ENCODE results near the gene CREB5. TPM values are rescaled to one million over a fixed set of nuclear protein-coding genes. Genes with fewer than 3 reads are reported as not detected.

Gene CREB5
- total RNA-seq, 2 experiments from 2014 or later, result 1.2 to 1.5 TPM

DNA sequence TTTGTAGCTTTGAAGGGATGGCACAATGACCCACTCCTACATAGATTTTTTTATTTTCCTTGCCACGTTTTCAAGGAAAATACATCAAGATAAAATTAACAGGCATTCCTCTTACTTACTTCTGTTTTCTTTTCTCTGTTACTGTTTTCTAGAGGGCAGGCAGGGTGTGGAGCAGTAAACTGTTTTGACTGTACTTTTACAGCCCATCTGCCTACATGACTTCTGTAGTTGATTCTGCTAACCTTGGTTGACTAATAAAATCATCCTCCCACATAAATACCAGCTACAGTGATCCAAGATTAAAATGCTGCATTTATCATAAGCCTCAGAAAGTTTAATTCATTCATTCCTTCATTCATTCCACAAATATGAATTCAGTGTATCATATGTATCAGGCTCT, 387.3 kb downstream of the CREB5 start:
- no peaks in the 10 kb centered on the region for H3K4me1 Mint-ChIP-seq (ENCODE audit: low read depth)
- no peaks in the 10 kb centered on the region for H3K36me3 Mint-ChIP-seq (ENCODE audit: low read depth)
- no peak for DNase-seq
- CTCF ChIA-PET, result interaction anchor here (1.4 kb wide), 1 partner anchor 17 kb away, joined by 3 read pairs; no protein-coding TSS in a partner anchor
- POLR2A ChIA-PET, result no interaction called here
- intact Hi-C loops (cut with micrococcal nuclease), result no loop called here
- peaks cover 2% of the 10 kb centered on the region for H3K9me3 Mint-ChIP-seq
- no peak for TF ChIP-seq CTCF (IDR thresholded peaks at IDR 0.05)
- no peak for ATAC-seq
- H3K4me3 Mint-ChIP-seq, result no peak overlapping the region
- H3K27me3 Mint-ChIP-seq, result peaks cover 4% of the 10 kb centered on the region
- no peak overlapping the region for H3K27ac Mint-ChIP-seq

- no peak for ATAC-seq
- no peak for DNase-seq
These were observed 387.8 kb downstream of the CREB5 start for GRCh38 chr7:28800150-28800549.

DNA sequence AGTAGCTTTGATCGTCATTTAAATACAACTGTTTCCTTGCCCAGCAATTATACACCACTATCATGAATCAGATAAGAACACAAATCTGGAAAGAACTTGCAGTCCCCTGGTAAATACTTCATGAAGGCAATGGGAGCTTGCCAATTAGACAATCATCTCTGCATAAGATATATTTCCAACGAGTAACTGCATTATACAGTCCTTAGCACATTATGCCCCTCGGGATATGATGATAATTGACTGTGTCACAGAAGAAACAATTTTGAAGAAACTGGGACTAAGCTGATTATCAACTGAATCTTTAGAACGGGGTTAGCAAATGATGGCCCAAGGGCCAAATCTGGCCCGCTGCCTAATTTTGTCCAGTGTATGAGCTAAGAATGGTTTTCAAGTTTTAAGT, 390.1 kb downstream of the CREB5 start:
- H3K27ac Mint-ChIP-seq, result no peak overlapping the region
- DNase-seq (no peak), ATAC-seq (no peak)
- CTCF ChIA-PET, result no interaction called here
- H3K36me3 Mint-ChIP-seq (ENCODE audit: low read depth), result no peaks in the 10 kb centered on the region
- peaks cover 2% of the 10 kb centered on the region for H3K9me3 Mint-ChIP-seq
- H3K4me3 Mint-ChIP-seq, result no peak overlapping the region
- POLR2A ChIA-PET, result no interaction called here
- peaks cover 4% of the 10 kb centered on the region for H3K27me3 Mint-ChIP-seq
- intact Hi-C loops (cut with micrococcal nuclease), result no loop called here
- no peaks in the 10 kb centered on the region for H3K4me1 Mint-ChIP-seq (ENCODE audit: low read depth)
- TF ChIP-seq CTCF (IDR thresholded peaks at IDR 0.05), result no peak

More at GRCh38 chr7:28800150-28800549, 387.8 kb downstream of the CREB5 start:
- Mint-ChIP-seq H3K4me3 (no peak overlapping the region), H3K27me3 (peaks cover 4% of the 10 kb centered on the region), H3K9me3 (peaks cover 2% of the 10 kb centered on the region), H3K4me1 (ENCODE audit: low read depth) (no peaks in the 10 kb centered on the region), H3K27ac (no peak overlapping the region), H3K36me3 (ENCODE audit: low read depth) (no peaks in the 10 kb centered on the region)
- no peak for TF ChIP-seq CTCF (IDR thresholded peaks at IDR 0.05)
- CTCF ChIA-PET, result no interaction called here
- intact Hi-C loops (cut with micrococcal nuclease), result no loop called here
- POLR2A ChIA-PET, result no interaction called here

GRCh38 chr7:28804157-28804556, 391.8 kb downstream of the CREB5 start:
- Mint-ChIP-seq H3K4me3 (no peak overlapping the region), H3K4me1 (ENCODE audit: low read depth) (no peaks in the 10 kb centered on the region), H3K27ac (no peak overlapping the region), H3K36me3 (ENCODE audit: low read depth) (no peaks in the 10 kb centered on the region), H3K9me3 (peaks cover 2% of the 10 kb centered on the region), H3K27me3 (peaks cover 4% of the 10 kb centered on the region)
- no peak for TF ChIP-seq CTCF (IDR thresholded peaks at IDR 0.05)
- ATAC-seq, result no peak
- CTCF ChIA-PET, result no interaction called here
- no peak for DNase-seq
- intact Hi-C loops (cut with micrococcal nuclease), result no loop called here
- POLR2A ChIA-PET, result no interaction called here

DNA sequence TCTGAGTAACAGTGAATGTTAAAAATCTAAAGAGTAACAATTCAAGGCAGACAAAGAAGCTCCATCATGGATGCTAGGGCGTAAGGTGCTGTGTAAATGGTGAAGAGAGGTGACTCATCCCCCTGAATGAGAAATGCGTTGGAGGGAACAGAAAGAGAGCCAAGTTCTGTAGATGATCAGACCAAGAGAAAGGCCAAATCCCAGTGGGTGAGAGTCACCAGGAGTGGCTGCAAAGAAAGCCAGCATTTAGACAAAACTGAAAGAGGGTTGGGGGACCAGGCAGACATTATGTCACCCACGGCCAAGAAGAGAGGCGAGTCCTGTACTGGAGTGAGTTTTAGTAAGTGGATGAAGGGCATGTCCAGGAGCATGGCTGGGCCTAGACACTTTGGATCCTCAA, 392.7 kb downstream of the CREB5 start:
- Mint-ChIP-seq H3K27ac (no peak overlapping the region), H3K4me3 (no peak overlapping the region), H3K9me3 (peaks cover 2% of the 10 kb centered on the region), H3K36me3 (ENCODE audit: low read depth) (no peaks in the 10 kb centered on the region), H3K4me1 (ENCODE audit: low read depth) (no peaks in the 10 kb centered on the region), H3K27me3 (peaks cover 4% of the 10 kb centered on the region)
- CTCF ChIA-PET, result no interaction called here
- no peak for TF ChIP-seq CTCF (IDR thresholded peaks at IDR 0.05)
- POLR2A ChIA-PET, result no interaction called here
- intact Hi-C loops (cut with micrococcal nuclease), result no loop called here
- DNase-seq, result no peak
- ATAC-seq, result no peak
